ENCODE results near the gene RBM27.

- TF ChIP-seq CTCF (conservative IDR thresholded peaks at IDR 0.05; ENCODE audit: low read length): no peak
- TF ChIP-seq EZH2phosphoT487 (IDR thresholded peaks at IDR 0.05; ENCODE audit: borderline replicate concordance): no peak
These were observed 14.8 kb downstream of the RBM27 start for GRCh38 chr5:146218168-146218567.
